Body of pancreas (tissue), 4 donors: ENCODE results near the gene CD70.

Experiments
- CTCF ChIP-seq, 7 experiments: fragments of 450-650 bp in 4 of 7; fragments of 200-600 bp in 3 of 7; sonication (generic) in 3 of 7; IDR thresholded peaks; one replicate each; pipeline ENCODE4 v1.5.1; 2016 to 2019; ENCODE audit warnings: antibody characterized with exemption in 7 of 7
- POLR2A ChIP-seq, 3 donors: fragments of 450-650 bp; IDR thresholded peaks; one replicate each; pipeline ENCODE4 v1.6.1; 2016; ENCODE audit warnings: antibody characterized with exemption in 3 of 3, mild to moderate bottlenecking in 2 of 3

- TF ChIP-seq CTCF (IDR thresholded peaks at IDR 0.05) = no peak
- no peak for TF ChIP-seq POLR2A (IDR thresholded peaks at IDR 0.05)
Observed at GRCh38 chr19:6604906-6605305, 14.0 kb upstream of the CD70 start.
